Measurements from ENCODE around the gene ZSCAN9.

Gene ZSCAN9

DNA sequence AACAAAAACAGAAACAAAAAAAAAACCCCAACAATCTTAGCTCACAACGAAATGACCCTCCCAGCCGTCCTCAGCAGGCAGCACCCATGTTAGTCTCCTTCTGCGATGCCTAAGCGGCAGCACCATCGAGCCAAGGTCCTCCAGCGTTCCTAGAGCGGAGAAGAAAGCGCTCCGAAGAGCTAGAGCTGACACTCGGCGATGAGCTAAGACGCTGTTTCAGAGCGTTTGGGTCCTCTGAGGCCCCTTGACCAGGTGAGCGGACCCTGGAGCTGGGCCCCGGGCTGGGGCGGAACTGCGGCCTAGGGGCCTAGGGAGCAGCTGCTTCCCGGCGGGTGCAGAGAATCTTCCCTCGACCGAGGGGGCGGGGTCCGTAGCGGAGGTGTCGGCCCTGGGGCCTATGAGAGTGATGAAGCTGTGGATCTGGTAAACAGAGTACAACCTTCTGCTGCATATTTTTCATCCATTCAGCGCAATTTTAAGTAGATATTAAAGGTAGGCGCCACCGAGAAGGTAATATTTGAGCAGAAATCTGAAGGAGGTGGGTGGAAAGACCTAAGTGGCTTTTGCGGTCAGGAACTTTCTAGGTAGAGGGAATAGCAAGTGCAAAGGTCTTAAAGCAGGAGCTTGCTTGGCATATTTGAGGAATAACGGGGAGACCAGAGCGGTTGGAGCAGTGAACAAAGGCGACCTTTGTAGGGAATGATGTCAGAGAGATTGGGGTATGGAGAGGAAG, 42.1 kb downstream of the ZSCAN9 start, which contains the start of gene ZSCAN26:
ZSCAN26 (plus strand) TSS at position 182 of the 733 bp plus-strand sequence. CDS start 4,777 bp downstream, outside the sequence.
- peak; percentile 69 to 74 for DNase-seq (ENCODE audit: low read depth in 2 of 2)

DNA sequence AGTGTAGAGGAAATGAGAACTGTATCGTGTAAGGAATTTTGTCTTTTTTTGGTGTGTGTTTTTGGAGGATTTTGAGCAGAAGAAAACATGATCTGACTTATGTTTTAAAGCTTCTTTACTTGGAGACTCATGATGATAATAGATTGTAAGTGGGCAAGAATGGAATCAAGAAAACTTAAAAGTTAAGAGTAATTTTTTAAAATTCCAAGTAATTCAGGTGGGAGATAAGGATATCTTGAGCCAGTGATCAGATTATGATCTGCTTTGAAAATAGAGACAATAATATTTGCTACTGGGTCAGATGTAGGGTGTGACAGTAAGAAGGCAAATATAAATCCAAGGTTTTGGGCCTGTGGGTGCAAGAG, 42.6 kb downstream of the ZSCAN9 start:
- DNase-seq (ENCODE audit: low read depth in 2 of 2) = no peak

DNA sequence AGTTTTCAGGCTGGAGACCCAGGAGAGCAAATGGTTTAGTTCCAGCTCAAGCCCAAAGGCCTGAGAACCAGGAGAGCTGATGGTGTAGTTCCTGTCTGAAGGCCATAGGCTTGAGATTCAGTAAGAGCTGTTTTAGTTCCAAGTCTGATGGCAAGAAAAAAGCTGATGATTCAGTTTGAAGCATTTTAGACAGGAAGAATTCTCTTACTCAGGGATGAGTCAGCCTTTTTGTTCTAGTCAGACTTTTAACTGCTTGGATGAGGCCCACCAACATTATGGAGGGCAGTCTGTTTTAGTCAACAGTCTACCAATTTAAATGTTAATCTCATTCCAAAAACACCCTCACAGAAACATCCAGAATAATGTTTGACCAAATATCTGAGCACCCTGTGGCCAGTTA, 44.4 kb downstream of the ZSCAN9 start:
- no peak for DNase-seq (ENCODE audit: low read depth in 2 of 2)

DNA sequence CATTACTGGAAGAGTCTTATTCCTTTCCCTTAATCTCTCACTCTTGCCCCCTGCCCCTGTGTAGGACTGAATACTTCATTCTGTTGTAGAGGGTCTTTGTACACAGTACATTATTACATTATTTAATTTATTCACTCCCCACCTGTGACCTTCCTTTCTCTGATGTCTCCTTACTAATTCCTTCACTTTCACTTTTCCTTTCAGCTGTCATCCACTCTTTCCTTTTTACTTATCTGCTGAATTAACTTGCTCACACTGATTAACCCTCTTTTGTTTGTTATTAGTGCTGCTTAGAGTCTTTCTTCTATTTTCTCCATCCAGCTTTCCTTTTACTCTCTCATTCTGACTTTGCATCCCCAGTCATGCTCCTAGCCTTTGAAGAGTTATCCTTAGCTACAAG, 49.8 kb downstream of the ZSCAN9 start:
- DNase-seq (ENCODE audit: low read depth in 2 of 2) = no peak

DNA sequence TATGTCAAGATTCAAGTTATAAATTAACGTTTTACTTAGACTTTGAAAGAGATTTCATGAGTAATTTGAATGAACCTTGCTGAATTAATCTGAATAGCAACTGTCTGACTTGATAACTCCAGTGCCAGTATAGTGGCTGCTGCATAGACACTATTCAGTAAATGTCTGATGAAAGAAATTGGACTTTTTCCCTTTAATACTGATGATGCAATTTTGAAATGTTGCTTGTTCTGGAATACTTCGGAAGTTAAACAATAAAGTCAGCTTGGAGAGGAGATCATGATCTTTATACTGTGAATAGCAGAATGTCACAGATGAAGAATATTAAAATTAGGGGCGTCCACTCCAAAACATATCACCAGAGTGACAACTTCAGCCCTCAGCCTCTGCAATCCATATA, 52.7 kb downstream of the ZSCAN9 start:
- DNase-seq (ENCODE audit: low read depth in 2 of 2) = no peak

DNA sequence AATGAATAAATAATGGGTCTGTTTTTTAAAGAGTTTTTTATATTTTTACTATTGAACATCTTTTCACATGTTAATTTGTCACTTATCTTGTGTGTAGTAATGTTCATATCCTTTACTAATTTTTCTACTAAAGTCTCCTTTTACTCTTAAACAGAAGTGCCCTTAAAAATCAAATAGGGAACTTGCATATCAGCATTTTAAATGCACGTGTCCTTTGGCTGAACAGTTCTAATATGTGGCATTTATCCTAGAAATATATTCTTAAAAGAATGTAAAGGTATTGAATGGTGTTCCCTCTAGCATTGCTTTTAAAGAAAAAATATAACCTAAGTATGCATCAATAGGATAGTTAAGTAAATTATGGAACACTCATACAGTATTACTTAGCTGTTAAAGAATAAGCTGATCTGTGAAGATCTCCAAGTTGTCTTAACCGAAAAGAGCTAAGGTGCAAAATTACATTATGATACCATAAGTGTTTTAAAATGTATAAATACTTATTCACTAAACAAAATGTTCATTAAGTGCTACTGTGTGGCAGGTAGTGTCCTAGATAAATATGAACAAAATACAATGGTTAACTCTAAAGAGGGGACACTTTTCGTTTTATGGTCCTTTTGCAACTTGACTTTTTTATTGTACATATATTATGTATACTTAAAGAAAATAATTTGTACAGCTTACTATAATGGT, 55.7 kb downstream of the ZSCAN9 start:
- no peak for DNase-seq (ENCODE audit: low read depth in 2 of 2)

DNA sequence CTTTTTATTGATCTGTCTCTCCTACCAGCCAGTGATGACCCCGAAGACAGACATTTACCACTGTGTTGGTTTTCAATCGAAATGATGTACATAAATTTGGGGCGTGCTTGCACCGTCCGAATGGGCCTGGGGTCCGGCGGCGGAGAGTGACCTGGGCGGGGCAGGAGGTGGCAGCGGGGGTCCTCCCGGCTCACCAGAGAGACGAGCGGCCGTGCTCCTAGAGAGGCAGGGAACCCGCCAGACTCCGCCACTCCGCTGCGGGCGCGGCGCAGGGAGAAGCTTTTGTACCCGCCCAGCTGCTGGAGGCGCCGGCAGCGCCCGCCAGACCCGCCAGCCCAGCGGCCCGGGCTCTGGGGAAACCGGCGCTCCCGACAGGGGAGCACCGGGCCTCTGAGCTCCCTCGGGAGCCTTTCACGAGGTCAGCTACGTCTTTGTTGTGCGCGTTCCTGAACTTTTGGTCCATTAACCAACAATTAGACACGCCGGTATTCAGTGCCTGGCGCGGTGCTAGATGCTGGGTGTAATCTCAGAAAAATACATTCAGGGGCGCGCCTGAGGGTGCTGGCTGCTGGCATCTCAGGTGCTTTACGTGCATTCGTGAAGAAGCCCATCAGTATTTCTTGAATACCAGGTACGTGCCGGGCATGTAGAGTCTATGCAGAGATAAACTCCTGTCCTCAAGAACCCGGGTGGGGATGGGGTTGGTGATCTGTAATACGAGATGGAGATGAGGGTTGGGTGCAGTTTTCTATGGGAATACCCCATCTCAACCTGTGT, 56.4 kb downstream of the ZSCAN9 start, which contains the start of gene PGBD1:
PGBD1 (plus strand) TSS at position 285 of the 777 bp plus-strand sequence. CDS start 2,242 bp downstream, outside the sequence.
- peak; percentile 9 to 12 for DNase-seq (ENCODE audit: low read depth in 2 of 2)

DNA sequence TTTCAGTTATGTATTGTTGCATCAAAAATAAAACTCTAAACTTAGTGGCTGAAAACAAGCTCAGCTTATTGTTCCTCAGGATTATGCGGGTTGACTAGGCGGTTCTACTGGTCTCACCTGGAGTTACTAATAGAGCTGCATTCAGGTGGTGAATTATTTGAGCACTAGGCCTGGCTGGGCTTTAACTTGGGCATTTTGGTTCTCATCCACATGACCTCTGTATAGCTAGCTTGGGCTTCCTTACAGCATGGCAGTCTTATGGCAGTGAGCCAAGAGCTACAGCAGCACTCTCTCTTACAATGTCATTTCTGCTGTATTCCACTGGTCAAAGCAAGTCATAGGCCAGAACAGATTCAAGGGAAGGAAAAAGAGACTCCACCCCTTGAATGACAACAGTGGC, 57.9 kb downstream of the ZSCAN9 start:
- no peak for DNase-seq (ENCODE audit: low read depth in 2 of 2)
